ENCODE results near the gene RGS21.

- TF ChIP-seq CTCF (IDR thresholded peaks at IDR 0.05) (no peak), EZH2 (IDR thresholded peaks at IDR 0.05) (no peak), EZH2phosphoT487 (IDR thresholded peaks at IDR 0.05) (no peak)
Measured at GRCh38 chr1:192270398-192270797, 46.4 kb upstream of the RGS21 start.

All from neural progenitor cell (in vitro differentiated cells).